Glomerular endothelial cell (primary cell): ENCODE data around the gene NDFIP1. TPM values are rescaled to one million over a fixed set of nuclear protein-coding genes. Genes with fewer than 3 reads are reported as not detected.
"Not testable (repeated sequence)": the region's sequence is repeated elsewhere in the genome, so short reads cannot be mapped to it uniquely, and the experiment has no call there.

Source experiments
- DNase-seq: peaks from one replicate; pipeline ENCODE4 v3.0.0-alpha.2; 2011; ENCODE audit warnings: low read depth, low spot score; ENCODE audit errors: extremely low read depth
- total RNA-seq: library from RNA; depleted of rRNA; stranded (reverse); fragments of >200 nt; gene quantifications from 2 replicates; pipeline ENCODE4 v1.2.3, GENCODE V29; 2015

NDFIP1 gene
- total RNA-seq, 1 donor from 2014 or later: 55.2 TPM

DNA sequence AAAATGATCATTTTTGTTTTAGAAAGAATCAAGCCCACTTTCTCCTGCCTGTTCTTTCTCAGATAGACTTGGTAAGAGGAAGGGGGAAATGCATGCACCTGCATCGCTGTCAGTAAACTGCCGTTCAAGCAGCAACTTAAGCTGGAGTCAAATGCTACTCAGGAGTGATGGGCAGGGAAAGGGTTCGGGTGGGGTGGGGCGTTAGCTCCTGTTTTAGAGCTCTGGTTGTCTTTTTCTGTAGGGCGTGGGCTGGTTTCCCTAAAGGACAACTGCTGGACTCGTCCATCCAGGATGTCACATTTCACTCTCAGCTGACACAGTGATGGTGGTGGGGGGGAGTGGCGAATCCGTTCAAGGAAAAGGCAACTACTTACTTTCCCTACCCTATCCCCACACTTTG, 75.0 kb downstream of the NDFIP1 start:
- DNase-seq: no peak

DNA sequence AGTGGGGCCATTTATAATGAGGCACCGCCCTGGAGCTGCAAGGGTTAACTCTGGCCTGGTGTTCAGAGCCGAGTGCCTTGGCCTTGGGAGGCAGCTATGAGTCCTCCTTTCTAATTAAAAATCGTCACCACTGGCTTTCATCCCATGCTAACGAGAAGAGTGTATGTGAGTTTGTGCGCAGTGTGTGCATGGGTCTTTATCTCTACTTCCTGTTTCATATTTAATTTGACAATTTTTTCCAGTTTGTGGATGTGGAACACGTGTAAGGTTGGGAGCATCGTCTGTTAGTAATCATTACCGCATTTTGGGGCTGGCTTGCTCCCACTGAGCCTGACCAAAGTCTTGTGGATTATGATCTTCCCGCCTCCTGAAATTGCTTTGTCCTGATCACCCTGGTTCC, 76.4 kb downstream of the NDFIP1 start:
- DNase-seq: no peak

GRCh38 chr5:142186514-142186856, 77.9 kb downstream of the NDFIP1 start:
- no peak for DNase-seq

GRCh38 chr5:142186857-142187594, 78.4 kb downstream of the NDFIP1 start:
- DNase-seq: no peak

GRCh38 chr5:142188691-142189090, 80.1 kb downstream of the NDFIP1 start:
- not testable (repeated sequence) for DNase-seq

GRCh38 chr5:142189813-142190212, 81.2 kb downstream of the NDFIP1 start:
- DNase-seq: no peak

GRCh38 chr5:142191776-142192175, 83.2 kb downstream of the NDFIP1 start:
- no peak for DNase-seq

- DNase-seq: peak; percentile 71
Measured at GRCh38 chr5:142192286-142193113, 83.9 kb downstream of the NDFIP1 start.

DNA sequence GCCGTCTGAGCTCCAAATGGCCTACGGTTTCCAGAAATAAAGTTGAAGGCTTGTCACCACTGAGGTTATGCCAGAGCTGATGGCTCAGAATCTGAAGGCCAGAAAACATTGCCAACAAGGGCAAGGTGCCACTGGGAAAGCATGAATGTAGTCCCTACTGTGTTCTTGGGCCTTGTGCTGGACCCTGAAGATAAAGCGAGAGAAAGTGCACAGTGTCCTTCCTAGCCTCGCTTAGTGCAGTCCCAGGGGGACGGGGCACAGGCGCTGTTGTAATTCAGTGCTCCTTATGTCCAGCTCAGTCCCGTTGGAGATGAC, 84.5 kb downstream of the NDFIP1 start:
- DNase-seq: no peak

DNA sequence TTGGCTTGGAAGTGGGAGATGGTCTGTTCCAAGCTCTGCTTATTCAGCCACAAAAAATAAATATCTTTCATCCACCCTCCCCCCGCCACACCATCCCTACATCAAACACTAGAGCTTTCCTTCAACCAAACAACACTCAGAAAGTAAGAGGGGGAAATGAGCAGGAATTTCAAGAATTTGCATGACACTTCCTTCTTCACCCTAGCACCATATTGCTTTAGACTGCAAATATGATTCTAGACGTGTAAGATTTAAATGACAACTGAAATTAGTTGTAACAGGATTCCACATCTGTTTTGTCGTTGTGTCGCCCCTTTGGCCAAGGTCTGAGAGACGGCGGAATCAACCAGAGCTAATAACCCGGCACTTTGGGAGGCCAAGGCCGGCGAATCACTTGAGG, 88.5 kb downstream of the NDFIP1 start:
- DNase-seq: peak; percentile 78

DNA sequence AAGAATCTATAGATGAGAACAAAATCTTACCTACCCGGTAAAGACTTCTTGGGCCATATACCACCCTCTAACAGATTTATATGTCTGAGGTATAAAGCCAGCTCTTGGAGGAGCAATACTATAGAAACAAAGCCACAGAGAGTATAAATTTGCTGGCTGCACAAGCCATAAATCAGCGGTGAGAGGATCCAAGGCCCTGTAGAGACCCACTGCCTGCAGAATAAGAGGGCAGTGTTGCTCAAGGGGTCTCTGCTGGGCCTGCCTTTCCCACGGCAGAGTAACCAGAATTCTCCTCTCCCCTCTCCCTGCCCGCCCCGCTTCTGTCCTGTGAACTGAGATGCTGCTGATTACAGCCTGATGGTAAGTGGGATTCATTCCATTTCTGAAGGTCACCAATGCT, 89.2 kb downstream of the NDFIP1 start:
- no peak for DNase-seq

DNA sequence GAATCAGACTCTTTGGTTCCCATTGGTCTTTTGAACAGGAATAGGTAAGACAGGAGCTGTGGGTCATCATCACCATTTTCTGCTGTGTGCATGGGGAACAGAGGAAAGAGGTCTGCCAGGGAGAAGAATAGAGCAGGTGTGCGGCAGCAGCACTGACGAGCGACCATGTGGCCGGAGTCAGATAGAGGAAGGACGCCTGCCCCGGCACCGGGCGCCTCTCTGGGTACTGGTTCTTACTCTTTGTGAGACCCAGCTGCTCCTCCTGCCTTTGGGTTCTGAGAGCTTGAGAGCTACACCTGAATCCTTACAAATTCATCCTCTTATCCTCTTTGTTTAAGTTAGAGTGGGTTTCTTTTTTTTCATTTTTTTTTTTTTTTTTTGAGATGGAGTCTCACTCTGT, 90.8 kb downstream of the NDFIP1 start:
- no peak for DNase-seq

- no peak for DNase-seq
Measured at GRCh38 chr5:142200387-142200786, 91.8 kb downstream of the NDFIP1 start.

GRCh38 chr5:142201471-142201887, 92.9 kb downstream of the NDFIP1 start:
- peak; percentile 99 for DNase-seq

DNA sequence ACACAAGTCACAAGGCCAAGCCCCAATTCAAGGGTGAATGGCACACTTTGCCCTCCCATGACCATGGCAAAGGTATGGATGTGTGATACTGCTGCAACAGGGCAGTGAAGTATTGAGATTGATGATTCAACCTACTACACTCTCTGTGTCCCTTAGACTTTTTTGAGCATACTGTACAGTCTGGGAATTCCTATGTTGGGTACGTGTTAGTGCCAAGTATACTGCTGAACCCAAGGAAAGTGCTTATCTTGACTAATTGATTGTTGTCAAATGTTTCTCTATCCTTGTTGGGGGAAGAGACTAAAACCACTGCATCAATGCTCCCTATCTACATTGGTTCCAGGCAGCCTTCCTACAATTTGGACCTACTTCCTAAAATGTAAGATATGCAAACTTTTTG, 93.7 kb downstream of the NDFIP1 start:
- DNase-seq: peak; percentile 66

Other genes starting within 250 kb of the NDFIP1 start
- 203 and 479 TPM in 2 replicates for gene PCDH1, start 230.4 kb upstream of the NDFIP1 start, total RNA-seq
- gene DELE1, start 184.9 kb upstream of the NDFIP1 start, total RNA-seq: 61.4 and 69.5 TPM in 2 replicates
- 42.8 and 67.3 TPM in 2 replicates for gene PCDH12, start 150.6 kb upstream of the NDFIP1 start, total RNA-seq
- gene RNF14, start 139.7 kb upstream of the NDFIP1 start, total RNA-seq: 49.8 and 82.2 TPM in 2 replicates
- 75.5 and 130 TPM in 2 replicates for gene GNPDA1, start 95.8 kb upstream of the NDFIP1 start, total RNA-seq
- 38.1 and 69.1 TPM in 2 replicates for gene SPRY4, start 216.2 kb downstream of the NDFIP1 start, total RNA-seq